KBM-7 (cell line): ENCODE data around the gene CTNND2.

ENCODE experiments used
- DNase-seq: peaks from one replicate; pipeline ENCODE4 v3.0.0-alpha.2; 2015
- in situ Hi-C: fragments of 300-500 bp; cut with MboI; formaldehyde crosslinking; loops from 2 replicates; pipeline ENCODE4 v1.14.3; 2020; ENCODE audit warnings: low sequenced_read_pairs, low pct_unique_long_range_greater_than_20kb, mixed read lengths

Gene CTNND2

GRCh38 chr5:11269515-11269914, 634.7 kb downstream of the CTNND2 start:
- no peak for DNase-seq
- in situ Hi-C loops = no loop called here

GRCh38 chr5:11268891-11269290, 635.4 kb downstream of the CTNND2 start:
- in situ Hi-C loops = no loop called here
- DNase-seq = no peak

GRCh38 chr5:11266331-11266730, 637.9 kb downstream of the CTNND2 start:
- no peak for DNase-seq
- in situ Hi-C loops = no loop called here

GRCh38 chr5:11261241-11261640, 643.0 kb downstream of the CTNND2 start:
- in situ Hi-C loops = no loop called here
- DNase-seq = no peak

- no peak for DNase-seq
- in situ Hi-C loops = no loop called here
These were observed 646.2 kb downstream of the CTNND2 start for GRCh38 chr5:11258001-11258400.

DNA sequence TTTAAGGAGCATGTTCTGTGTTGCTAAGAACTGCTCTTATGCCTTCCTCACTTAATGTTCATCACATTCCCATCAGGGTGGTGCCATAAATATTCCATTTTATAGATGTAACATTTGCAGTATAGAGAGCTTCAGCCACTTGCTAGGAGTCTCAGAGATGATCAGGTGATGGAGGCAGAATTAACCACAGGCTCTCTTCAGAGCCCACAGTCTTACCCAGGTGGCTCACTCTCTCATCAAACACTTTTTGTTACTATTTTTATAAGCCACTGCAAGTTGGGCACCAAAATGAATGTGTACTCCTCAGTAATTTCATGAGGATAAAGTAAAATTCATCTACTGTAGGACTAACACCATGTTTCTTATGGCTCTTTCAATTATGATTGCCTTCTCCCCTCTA, 651.7 kb downstream of the CTNND2 start:
- in situ Hi-C loops = no loop called here
- DNase-seq = no peak

- in situ Hi-C loops = no loop called here
- no peak for DNase-seq
These were observed 652.2 kb downstream of the CTNND2 start for GRCh38 chr5:11252075-11252474.

GRCh38 chr5:11251247-11251646, 653.0 kb downstream of the CTNND2 start:
- in situ Hi-C loops = no loop called here

GRCh38 chr5:11248966-11249365, 655.3 kb downstream of the CTNND2 start:
- DNase-seq = peak; percentile 45
- in situ Hi-C loops = no loop called here

More at GRCh38 chr5:11251247-11251646, 653.0 kb downstream of the CTNND2 start:
- DNase-seq = no peak

DNA sequence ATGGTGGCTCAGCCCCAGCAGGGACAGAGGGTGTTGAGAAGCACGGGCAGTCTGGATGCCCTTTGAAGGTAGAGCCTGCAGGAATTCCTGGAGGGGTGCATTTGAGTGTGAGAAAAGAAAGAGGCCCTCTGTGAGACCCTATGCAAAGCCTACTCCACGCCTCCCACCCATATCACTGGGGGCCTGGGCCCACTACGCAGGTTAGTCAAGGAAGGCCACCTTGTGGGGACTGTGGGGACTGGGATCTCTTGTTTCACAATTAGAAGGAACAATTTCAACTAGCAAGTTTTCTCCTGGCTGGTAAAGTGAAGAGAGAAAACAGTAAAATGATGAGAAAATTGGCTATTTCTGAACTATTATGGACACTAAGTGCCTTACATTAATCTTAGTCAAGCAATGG, 657.0 kb downstream of the CTNND2 start:
- in situ Hi-C loops = no loop called here
- DNase-seq = no peak

- in situ Hi-C loops = no loop called here
These were observed 663.7 kb downstream of the CTNND2 start for GRCh38 chr5:11240293-11241190.

GRCh38 chr5:11239261-11240015, 664.8 kb downstream of the CTNND2 start:
- no peak for DNase-seq

More at GRCh38 chr5:11240293-11241190, 663.7 kb downstream of the CTNND2 start:
- DNase-seq = no peak

GRCh38 chr5:11234501-11234911, 669.7 kb downstream of the CTNND2 start:
- DNase-seq = peak; percentile 99

More at GRCh38 chr5:11239261-11240015, 664.8 kb downstream of the CTNND2 start:
- in situ Hi-C loops = no loop called here

GRCh38 chr5:11230890-11231289, 673.4 kb downstream of the CTNND2 start:
- in situ Hi-C loops = no loop called here
- no peak for DNase-seq

More at GRCh38 chr5:11234501-11234911, 669.7 kb downstream of the CTNND2 start:
- in situ Hi-C loops = no loop called here

DNA sequence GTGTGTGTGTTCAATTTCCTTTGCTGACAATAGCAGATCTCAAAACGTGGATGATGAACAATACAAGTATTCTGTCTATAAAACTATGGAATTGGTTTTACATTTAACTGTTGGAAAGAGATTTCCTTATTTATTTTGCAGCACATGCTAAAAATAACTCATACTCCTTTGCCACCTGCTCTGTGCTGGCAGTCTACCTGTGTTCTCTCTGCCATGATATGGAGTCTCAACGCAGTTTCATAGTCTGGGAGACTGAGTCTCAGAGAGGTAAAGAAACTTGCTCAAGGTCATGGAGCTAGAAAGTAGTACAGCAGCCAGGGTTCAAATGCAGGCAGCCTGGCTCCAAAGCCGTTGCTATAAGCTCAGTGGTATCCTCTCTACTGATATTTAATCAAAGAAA, 677.2 kb downstream of the CTNND2 start:
- no peak for DNase-seq
- in situ Hi-C loops = no loop called here

GRCh38 chr5:11224436-11225187, 679.6 kb downstream of the CTNND2 start:
- in situ Hi-C loops = no loop called here
- DNase-seq = peak; percentile 37

- DNase-seq = no peak
- in situ Hi-C loops = no loop called here
These were observed 682.1 kb downstream of the CTNND2 start for GRCh38 chr5:11222169-11222568.

GRCh38 chr5:11214864-11215644, 689.2 kb downstream of the CTNND2 start:
- no peak for DNase-seq
- in situ Hi-C loops = no loop called here

GRCh38 chr5:11212706-11213105, 691.5 kb downstream of the CTNND2 start:
- DNase-seq = peak; percentile 51
- in situ Hi-C loops = no loop called here
